Measurements from ENCODE around the gene ZEB2. TPM values are rescaled to one million over a fixed set of nuclear protein-coding genes. Genes with fewer than 3 reads are reported as not detected.

ZEB2 gene
- total and polyA plus RNA-seq, 5 donors = 40.2 to 147 (median 135) TPM

DNA sequence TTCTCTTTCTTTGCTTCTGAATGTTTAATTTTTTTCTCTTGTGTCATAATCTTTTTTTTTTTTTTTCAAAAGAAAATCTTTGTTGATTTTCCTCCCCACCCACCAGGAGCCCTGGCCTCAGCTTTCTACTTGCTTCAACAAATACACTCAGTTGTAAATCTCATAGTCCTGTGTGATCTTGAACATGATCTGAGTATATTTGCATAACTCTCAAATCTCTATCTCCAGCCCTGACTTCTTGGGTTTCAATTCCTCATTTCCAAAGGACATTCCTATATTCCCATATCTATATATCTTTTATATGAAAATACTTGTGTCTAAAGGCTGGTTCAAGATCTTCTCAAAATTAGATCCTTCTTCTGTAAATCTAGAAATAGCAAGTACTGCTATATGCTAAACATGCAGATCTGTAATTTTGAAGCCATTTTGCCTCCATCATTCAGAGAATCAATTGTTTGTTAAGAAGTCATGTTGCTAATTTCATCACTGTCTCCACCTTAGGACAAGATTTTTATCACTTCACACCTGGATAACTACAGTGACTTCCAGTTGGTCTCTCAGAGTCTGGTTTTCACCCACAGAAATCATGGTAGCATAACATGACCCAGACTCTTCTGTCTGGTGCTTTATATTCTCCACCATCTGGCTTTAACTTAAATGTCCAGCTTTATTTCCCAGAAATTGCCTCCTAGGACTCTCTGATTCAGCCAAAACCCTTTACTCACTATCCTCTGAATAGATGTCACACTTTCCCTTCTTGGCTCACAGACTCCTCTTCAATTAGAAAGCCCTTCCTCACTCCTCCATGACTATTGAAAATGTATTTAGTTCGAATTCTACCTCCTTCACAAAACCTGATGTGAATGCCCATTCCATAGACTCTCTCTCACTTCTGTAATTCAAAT lies 98.1 kb downstream of the ZEB2 start:
- no peak for ATAC-seq
- Histone ChIP-seq H3K27me3 (ENCODE audit: control insufficient read depth, insufficient read depth) (no peaks in the 10 kb centered on the region), H3K9me3 (ENCODE audit: control insufficient read depth, low read length) (no peaks in the 10 kb centered on the region), H3K27ac (ENCODE audit: low read length) (no peak overlapping the region), H3K4me1 (ENCODE audit: control insufficient read depth, insufficient read depth, low read length) (no peaks in the 10 kb centered on the region), H3K4me3 (ENCODE audit: low read length) (no peak overlapping the region)
- no peak for DNase-seq
- intact Hi-C loops (cut with DNase I) = loop anchor here in 1 of 4 donors (10.0 kb wide), 1 partner anchor 93 kb away; no protein-coding TSS in a partner anchor
- 97% methylated on average over 1 of the region's 1 CpG for WGBS

DNA sequence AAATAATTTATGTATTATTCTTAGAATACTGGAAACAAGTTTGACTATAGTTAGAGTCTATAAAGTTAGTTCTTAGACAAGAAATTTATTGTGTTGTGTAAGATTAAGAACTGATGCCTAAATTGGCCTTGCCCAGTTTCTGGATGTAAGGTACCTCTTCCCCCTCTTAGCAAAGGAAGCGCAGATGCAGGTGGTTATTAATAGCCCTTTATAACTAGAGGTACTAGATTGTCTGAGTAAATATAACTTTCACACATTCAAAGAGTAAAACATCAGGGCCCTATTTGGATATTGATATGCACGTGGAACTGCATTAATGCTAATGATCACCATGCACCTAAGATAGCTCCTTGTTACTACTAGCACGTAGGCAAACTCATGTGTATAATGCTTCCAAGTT lies 100.7 kb downstream of the ZEB2 start:
- DNase-seq (no peak), ATAC-seq (no peak)
- Histone ChIP-seq H3K4me1 (ENCODE audit: control insufficient read depth, insufficient read depth, low read length) (peaks cover 2% of the 10 kb centered on the region), H3K9me3 (ENCODE audit: control insufficient read depth, low read length) (no peaks in the 10 kb centered on the region), H3K27ac (ENCODE audit: low read length) (no peak overlapping the region), H3K27me3 (ENCODE audit: control insufficient read depth, insufficient read depth) (no peaks in the 10 kb centered on the region), H3K4me3 (ENCODE audit: low read length) (no peak overlapping the region)
- WGBS = 71% methylated on average over 3 of the region's 3 CpGs
- intact Hi-C loops (cut with DNase I) = no loop called here

DNA sequence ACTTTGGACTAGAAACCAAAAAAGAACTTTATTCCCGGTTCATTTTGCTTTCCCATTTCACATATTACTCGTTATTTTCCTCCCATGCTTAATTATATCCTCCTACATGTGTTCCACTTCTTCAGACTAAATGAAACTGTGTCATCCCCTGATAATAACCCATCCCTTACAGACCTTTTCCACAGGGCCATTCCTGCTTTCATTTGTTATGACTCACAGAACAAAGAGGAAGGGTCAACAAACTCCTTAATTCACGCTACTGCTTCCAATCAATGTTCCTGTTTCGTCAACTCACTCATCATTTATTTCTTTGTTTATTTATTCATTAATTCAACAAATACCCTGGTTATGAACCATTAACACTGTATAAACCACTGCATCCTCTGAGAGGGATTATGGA lies 104.5 kb downstream of the ZEB2 start:
- no peak overlapping the region for H3K4me3 ChIP-seq (ENCODE audit: low read length)
- ATAC-seq (no peak), DNase-seq (no peak)
- no peaks in the 10 kb centered on the region for H3K9me3 ChIP-seq (ENCODE audit: control insufficient read depth, low read length)
- H3K4me1 ChIP-seq (ENCODE audit: control insufficient read depth, insufficient read depth, low read length) = peaks cover 2% of the 10 kb centered on the region
- H3K27ac ChIP-seq (ENCODE audit: low read length) = peak overlapping the region; percentile 27
- H3K27me3 ChIP-seq (ENCODE audit: control insufficient read depth, insufficient read depth) = no peaks in the 10 kb centered on the region
- 88% methylated on average over 4 of the region's 4 CpGs for WGBS
- intact Hi-C loops (cut with DNase I) = no loop called here

DNA sequence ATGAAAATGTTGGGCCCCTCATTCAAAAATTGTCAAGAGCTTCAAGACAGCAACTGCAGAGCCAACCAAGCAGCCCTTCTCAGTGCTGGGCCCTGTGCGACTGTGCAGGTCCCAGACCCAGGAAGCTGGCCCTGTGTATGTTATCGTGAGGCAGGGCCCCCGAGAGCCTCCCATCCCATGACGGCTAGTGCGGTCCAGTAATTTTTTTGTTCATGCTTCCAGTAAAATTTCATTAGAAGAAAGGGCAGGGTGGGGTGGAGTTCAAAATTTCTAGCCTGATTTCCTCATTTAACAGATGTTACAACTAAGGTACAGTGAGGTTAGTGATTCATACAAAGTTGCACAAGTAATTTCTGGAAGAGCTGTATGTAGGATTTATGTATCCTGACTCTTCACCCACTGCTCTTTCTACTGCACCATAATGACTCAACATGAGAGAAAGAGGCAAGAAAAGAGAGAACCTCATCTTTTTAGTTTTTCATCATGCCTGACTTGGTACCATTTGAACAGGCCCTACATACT lies 105.5 kb downstream of the ZEB2 start:
- ATAC-seq (peak; percentile 67 to 91), DNase-seq (peak in 2 of 3 donors; percentile 48 to 52)
- peak overlapping the region; percentile 81 for H3K27ac ChIP-seq (ENCODE audit: low read length)
- intact Hi-C loops (cut with DNase I) = no loop called here
- H3K4me3 ChIP-seq (ENCODE audit: low read length) = no peak overlapping the region
- H3K27me3 ChIP-seq (ENCODE audit: control insufficient read depth, insufficient read depth) = no peaks in the 10 kb centered on the region
- WGBS = 80% methylated on average over 5 of the region's 5 CpGs
- H3K9me3 ChIP-seq (ENCODE audit: control insufficient read depth, low read length) = no peaks in the 10 kb centered on the region
- H3K4me1 ChIP-seq (ENCODE audit: control insufficient read depth, insufficient read depth, low read length) = peaks cover 2% of the 10 kb centered on the region

DNA sequence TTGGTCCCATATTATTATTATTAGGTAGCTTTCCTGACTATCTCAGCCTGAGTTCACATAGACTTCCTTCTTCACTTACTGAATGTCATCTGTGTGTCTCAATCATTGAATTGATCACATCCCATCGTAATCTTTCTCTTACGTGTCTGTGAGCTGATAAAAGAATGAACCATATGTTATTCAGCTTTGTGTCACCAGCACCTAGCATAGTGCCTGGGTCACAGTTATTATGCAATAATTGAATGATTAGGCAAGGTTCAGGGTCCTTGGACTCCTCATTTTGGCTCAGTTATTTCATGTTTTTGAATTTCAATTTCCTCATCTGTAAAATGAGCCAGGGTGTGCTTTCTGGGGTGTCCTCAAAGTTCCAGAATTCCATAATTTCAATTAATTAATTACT lies 107.2 kb downstream of the ZEB2 start:
- Histone ChIP-seq H3K9me3 (ENCODE audit: control insufficient read depth, low read length) (no peaks in the 10 kb centered on the region), H3K4me1 (ENCODE audit: control insufficient read depth, insufficient read depth, low read length) (peaks cover 2% of the 10 kb centered on the region), H3K27ac (ENCODE audit: low read length) (no peak overlapping the region), H3K27me3 (ENCODE audit: control insufficient read depth, insufficient read depth) (no peaks in the 10 kb centered on the region), H3K4me3 (ENCODE audit: low read length) (no peak overlapping the region)
- DNase-seq (no peak), ATAC-seq (peak; percentile 45 to 46)
- intact Hi-C loops (cut with DNase I) = no loop called here
- WGBS = 57% methylated on average over 2 of the region's 2 CpGs

DNA sequence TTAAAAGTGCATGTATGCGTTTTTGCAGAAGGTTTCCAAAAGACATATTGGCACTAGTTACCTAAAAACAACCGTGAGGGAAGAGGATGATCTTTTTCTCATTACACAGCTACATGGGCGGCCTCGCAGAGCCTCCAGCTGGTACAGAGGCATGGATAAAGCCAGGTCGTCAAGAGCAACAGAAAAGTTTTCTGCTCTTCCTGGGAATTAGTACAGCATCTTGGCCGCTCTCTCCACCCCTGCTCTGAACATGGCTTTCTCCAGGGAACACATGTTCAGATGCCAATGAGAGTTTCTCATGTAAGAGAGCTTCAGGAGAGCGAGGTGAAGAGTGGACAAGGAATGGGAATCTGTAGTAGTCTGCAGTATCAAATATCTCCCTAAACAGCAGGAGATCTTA lies 108.4 kb downstream of the ZEB2 start:
- intact Hi-C loops (cut with DNase I) = no loop called here
- WGBS = 81% methylated on average over 7 of the region's 7 CpGs
- H3K9me3 ChIP-seq (ENCODE audit: control insufficient read depth, low read length) = no peaks in the 10 kb centered on the region
- no peak overlapping the region for H3K4me3 ChIP-seq (ENCODE audit: low read length)
- no peaks in the 10 kb centered on the region for H3K27me3 ChIP-seq (ENCODE audit: control insufficient read depth, insufficient read depth)
- H3K4me1 ChIP-seq (ENCODE audit: control insufficient read depth, insufficient read depth, low read length) = peaks cover 2% of the 10 kb centered on the region
- DNase-seq = no peak
- ATAC-seq = no peak
- H3K27ac ChIP-seq (ENCODE audit: low read length) = no peak overlapping the region

DNA sequence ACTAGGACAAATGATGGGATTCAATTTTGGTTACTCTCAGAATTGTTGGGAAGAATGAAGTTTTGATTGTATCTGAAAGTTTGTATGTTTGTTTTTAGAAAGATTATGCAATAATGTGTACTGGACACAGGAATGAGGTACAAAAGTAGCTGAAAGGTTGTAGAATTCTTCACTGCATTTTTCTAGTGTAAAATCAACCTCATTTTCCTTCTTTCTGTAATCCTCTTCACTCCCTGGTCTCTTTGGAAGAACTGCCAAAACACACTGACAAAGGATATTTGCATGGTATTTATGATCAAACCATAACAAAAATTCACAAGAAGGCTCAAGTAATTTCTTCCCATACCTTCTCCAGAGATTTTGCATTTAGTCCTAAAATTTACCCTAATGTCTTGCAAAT lies 110.7 kb downstream of the ZEB2 start:
- DNase-seq (no peak), ATAC-seq (no peak)
- Histone ChIP-seq H3K4me1 (ENCODE audit: control insufficient read depth, insufficient read depth, low read length) (no peaks in the 10 kb centered on the region), H3K9me3 (ENCODE audit: control insufficient read depth, low read length) (no peaks in the 10 kb centered on the region), H3K27ac (ENCODE audit: low read length) (no peak overlapping the region), H3K4me3 (ENCODE audit: low read length) (no peak overlapping the region), H3K27me3 (ENCODE audit: control insufficient read depth, insufficient read depth) (no peaks in the 10 kb centered on the region)
- intact Hi-C loops (cut with DNase I) = no loop called here

DNA sequence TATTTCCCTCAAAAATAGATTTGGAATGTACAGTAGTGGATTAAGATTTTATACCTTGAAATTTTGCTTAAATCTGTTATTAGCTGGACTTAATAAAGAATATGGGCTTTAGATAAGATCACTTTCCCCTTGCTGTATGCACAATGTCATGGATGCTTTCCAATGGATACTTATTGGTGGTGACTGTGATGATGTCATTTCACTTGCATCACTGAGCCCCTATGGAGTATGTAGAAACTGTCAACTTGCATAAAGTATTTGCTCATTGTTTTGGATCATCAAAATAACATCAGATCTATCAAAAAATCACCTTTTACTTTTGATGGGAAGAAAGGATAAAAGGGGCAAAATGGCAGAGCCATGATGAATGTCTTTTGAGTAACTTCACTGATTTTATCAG lies 112.7 kb downstream of the ZEB2 start:
- Histone ChIP-seq H3K9me3 (ENCODE audit: control insufficient read depth, low read length) (no peaks in the 10 kb centered on the region), H3K27me3 (ENCODE audit: control insufficient read depth, insufficient read depth) (no peaks in the 10 kb centered on the region), H3K27ac (ENCODE audit: low read length) (no peak overlapping the region), H3K4me3 (ENCODE audit: low read length) (no peak overlapping the region), H3K4me1 (ENCODE audit: control insufficient read depth, insufficient read depth, low read length) (no peaks in the 10 kb centered on the region)
- ATAC-seq (no peak), DNase-seq (no peak)
- intact Hi-C loops (cut with DNase I) = no loop called here

DNA sequence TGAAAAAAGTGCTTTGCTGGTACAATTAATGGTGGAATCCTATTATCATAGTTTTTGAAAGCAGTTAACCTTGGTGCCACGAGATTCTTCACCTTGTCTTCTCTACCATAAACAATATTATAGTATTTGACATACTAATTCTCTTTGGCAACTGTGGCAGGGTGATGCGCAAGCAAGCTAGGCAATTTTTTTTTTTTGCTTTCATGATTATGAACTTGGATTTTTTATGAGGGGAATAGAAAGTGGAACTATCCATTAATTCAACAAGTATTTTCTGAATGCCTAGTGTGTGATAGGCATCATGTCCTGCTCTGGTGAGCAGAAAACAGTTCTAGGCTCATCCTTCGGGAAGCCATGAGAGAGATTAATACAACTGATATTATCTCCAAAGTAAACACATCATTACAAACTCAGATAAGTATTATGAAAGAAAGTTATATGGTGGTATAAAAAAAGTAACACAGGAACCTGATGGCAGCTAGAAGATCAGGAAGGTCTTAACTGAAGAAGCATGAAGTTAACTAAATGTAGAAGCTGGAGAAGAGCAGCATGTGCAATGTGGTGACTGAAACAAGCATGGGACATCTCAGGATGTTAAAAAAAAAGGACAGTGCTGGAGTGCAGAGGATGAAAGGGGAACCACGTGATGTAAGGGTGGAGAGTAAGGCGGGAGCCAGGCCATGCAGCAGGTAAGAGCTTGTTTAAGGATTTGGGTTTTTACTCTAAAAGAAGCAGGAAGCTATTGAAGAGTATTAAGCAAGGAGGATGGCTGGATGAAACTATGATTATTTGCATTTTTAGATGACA lies 113.7 kb downstream of the ZEB2 start:
- Histone ChIP-seq H3K27me3 (ENCODE audit: control insufficient read depth, insufficient read depth) (no peaks in the 10 kb centered on the region), H3K4me3 (ENCODE audit: low read length) (no peak overlapping the region), H3K4me1 (ENCODE audit: control insufficient read depth, insufficient read depth, low read length) (no peaks in the 10 kb centered on the region), H3K27ac (ENCODE audit: low read length) (no peak overlapping the region), H3K9me3 (ENCODE audit: control insufficient read depth, low read length) (no peaks in the 10 kb centered on the region)
- DNase-seq (no peak), ATAC-seq (no peak)
- WGBS = 71% methylated on average over 5 of the region's 5 CpGs
- intact Hi-C loops (cut with DNase I) = no loop called here

DNA sequence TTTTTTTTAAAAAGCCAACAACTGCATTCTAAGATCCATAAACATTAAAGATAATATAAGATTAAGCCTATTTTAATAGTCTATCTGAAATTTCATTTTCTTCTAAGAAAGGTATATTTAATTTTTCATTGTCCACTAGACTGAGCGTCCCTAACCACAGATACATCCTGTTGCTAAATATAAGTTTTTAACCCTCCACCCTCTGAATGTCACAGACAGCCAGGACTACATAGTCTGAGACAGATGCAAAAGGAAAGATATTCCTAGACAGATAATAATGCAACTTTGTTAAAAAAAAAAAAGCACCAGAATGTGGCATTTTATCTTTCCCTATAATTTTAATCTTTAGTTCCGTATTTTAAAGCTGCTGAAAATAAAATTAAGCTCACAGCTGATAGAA lies 114.6 kb downstream of the ZEB2 start:
- WGBS = 33% methylated on average over 2 of the region's 2 CpGs
- Histone ChIP-seq H3K4me3 (ENCODE audit: low read length) (no peak overlapping the region), H3K4me1 (ENCODE audit: control insufficient read depth, insufficient read depth, low read length) (no peaks in the 10 kb centered on the region), H3K27me3 (ENCODE audit: control insufficient read depth, insufficient read depth) (no peaks in the 10 kb centered on the region), H3K27ac (ENCODE audit: low read length) (no peak overlapping the region), H3K9me3 (ENCODE audit: control insufficient read depth, low read length) (no peaks in the 10 kb centered on the region)
- DNase-seq = no peak
- intact Hi-C loops (cut with DNase I) = no loop called here
- ATAC-seq = no peak

All from right cardiac atrium (tissue), 5 donors.